Panc1 (cell line): ENCODE results near the gene BTBD18.

ENCODE experiments used
- POLR2AphosphoS5 ChIP-seq: IDR thresholded peaks from 2 replicates; pipeline ENCODE4 v1.6.1; 2012; ENCODE audit warnings: mild to moderate bottlenecking, low read depth, low read length, moderate library complexity
- TF ChIP-seq, protein P1 (sequence below): fragments of 450-650 bp; IDR thresholded peaks from 2 replicates; pipeline ENCODE4 v1.5.1; 2017; ENCODE audit warnings: mild to moderate bottlenecking

DNA sequence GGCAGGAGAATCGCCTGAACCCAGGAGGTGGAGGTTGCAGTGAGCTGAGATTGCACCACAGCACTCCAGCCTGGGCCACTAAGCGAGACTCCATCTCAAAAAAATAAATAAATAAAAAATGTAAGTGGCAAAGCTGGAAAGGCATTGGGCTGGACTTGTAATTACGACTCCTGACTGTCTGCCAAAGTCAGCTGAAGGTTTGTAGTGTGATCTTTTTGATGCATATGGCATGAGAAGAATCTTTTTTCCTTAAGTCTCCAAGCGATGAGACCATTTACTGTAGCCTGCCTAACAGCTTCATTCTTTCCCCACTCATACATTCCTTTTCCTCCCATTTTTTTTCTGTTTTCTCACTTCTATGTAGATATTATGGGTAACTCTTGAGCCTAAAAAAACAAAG lies 34.8 kb upstream of the BTBD18 start:
- TF ChIP-seq, protein P1, sequence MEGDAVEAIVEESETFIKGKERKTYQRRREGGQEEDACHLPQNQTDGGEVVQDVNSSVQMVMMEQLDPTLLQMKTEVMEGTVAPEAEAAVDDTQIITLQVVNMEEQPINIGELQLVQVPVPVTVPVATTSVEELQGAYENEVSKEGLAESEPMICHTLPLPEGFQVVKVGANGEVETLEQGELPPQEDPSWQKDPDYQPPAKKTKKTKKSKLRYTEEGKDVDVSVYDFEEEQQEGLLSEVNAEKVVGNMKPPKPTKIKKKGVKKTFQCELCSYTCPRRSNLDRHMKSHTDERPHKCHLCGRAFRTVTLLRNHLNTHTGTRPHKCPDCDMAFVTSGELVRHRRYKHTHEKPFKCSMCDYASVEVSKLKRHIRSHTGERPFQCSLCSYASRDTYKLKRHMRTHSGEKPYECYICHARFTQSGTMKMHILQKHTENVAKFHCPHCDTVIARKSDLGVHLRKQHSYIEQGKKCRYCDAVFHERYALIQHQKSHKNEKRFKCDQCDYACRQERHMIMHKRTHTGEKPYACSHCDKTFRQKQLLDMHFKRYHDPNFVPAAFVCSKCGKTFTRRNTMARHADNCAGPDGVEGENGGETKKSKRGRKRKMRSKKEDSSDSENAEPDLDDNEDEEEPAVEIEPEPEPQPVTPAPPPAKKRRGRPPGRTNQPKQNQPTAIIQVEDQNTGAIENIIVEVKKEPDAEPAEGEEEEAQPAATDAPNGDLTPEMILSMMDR = no peak
- no peak for TF ChIP-seq POLR2AphosphoS5
